Stomach (tissue), 9 donors: ENCODE results near the gene TRA2B. TPM values are rescaled to one million over a fixed set of nuclear protein-coding genes. Genes with fewer than 3 reads are reported as not detected.

Experiments used
- DNase-seq, 2 donors: peaks; one replicate each; pipeline versions ENCODE4 v3.0.0 to v3.0.0-alpha.2; 2013 to 2019
- H3K27ac ChIP-seq, 5 donors: fragments of 200-600 bp in 4 of 5; sonication (generic) in 4 of 5; one replicate each; pipeline ENCODE4 v1.5.1; 2013 to 2019; ENCODE audit warnings: mild to moderate bottlenecking in 1 of 5, moderate library complexity in 1 of 5
- H3K27me3 ChIP-seq, 3 donors: fragments of 200-600 bp; sonication (generic); one replicate each; pipeline ENCODE4 v1.5.1; 2017 to 2019; ENCODE audit warnings: mixed run types in 1 of 3
- H3K36me3 ChIP-seq, 4 donors: fragments of 200-600 bp; sonication (generic); 1 replicate in 3 of 4; 2 replicates in 1 of 4; pipeline ENCODE4 v1.5.1; 2016 to 2019
- H3K4me1 ChIP-seq, 4 donors: fragments of 200-600 bp; sonication (generic); one replicate each; pipeline ENCODE4 v1.5.1; 2016 to 2019
- H3K4me3 ChIP-seq, 4 donors: fragments of 200-600 bp; sonication (generic) in 3 of 4; one replicate each; pipeline ENCODE4 v1.5.1; 2016 to 2019; ENCODE audit warnings: mild to moderate bottlenecking in 1 of 4
- H3K9me3 ChIP-seq, 4 donors: fragments of 200-600 bp; sonication (generic); one replicate each; pipeline ENCODE4 v1.5.1; 2016 to 2019
- CTCF ChIP-seq, 7 experiments: fragments of 450-650 bp in 4 of 7; fragments of 200-600 bp in 3 of 7; sonication (generic) in 3 of 7; IDR thresholded peaks; one replicate each; pipeline ENCODE4 v1.5.1; 2016 to 2019; ENCODE audit warnings: antibody characterized with exemption in 7 of 7, control low read depth in 2 of 7, mild to moderate bottlenecking in 1 of 7
- EP300 ChIP-seq: sonication (generic); formaldehyde crosslinking; IDR thresholded peaks from one replicate; pipeline ENCODE4 v1.6.1; 2017; ENCODE audit warnings: antibody characterized with exemption
- POLR2A ChIP-seq, 4 donors: fragments of 450-650 bp; IDR thresholded peaks; one replicate each; pipeline ENCODE4 v1.6.1; 2016; ENCODE audit warnings: antibody characterized with exemption in 4 of 4, control low read depth in 2 of 4, mild to moderate bottlenecking in 1 of 4, moderate library complexity in 1 of 4
- POLR2AphosphoS5 ChIP-seq, 3 donors: sonication (generic); formaldehyde crosslinking; IDR thresholded peaks; one replicate each; pipeline ENCODE4 v1.6.1; 2016; ENCODE audit warnings: antibody characterized with exemption in 3 of 3
- WGBS, 5 donors: extraction: QIAGEN DNeasy Blood & Tissue Kit in 3 of 5; methylation state at CpG; one replicate each; pipeline versions ENCODE4 v1.1.5 to v1.1.7; 2013 to 2018; 5-methylcytosine and 5-hydroxymethylcytosine counted together
- intact Hi-C: fragments of 100-400 bp; cut with DNase I; formaldehyde crosslinking; loops from one replicate; pipeline ENCODE4 v1.15.1; 2023; ENCODE audit warnings: low total_unique reads
- polyA plus RNA-seq, 3 donors: library from polyadenylated mRNA; stranded (reverse); fragments of 200-250 nt; gene quantifications; one replicate each; pipeline ENCODE4 v1.2.3, GENCODE V29; 2013
- total RNA-seq, 5 donors: library from RNA; depleted of rRNA; stranded (reverse); fragments of >200 nt; gene quantifications; one replicate each; pipeline versions ENCODE4 v1.1.0 to v1.2.3, GENCODE V29; 2014 to 2016
- donor health status: healthy with polysubstance abuse.
- donor health status: Bipolar disorder and iron deficiency.
- donor health status: healthy.

The TRA2B gene
- total and polyA plus RNA-seq, 8 donors: 55.8 to 298 (median 103) TPM

GRCh38 chr3:185983495-185984141 lies 45.8 kb upstream of the TRA2B start:
- Histone ChIP-seq H3K27ac (no peak overlapping the region), H3K4me3 (no peak overlapping the region), H3K27me3 (peaks cover 0 to 11% (median 0%) of the 10 kb centered on the region in 3 donors), H3K36me3 (no peaks in the 10 kb centered on the region), H3K9me3 (no peaks in the 10 kb centered on the region), H3K4me1 (peaks cover 5 to 9% (median 7%) of the 10 kb centered on the region in 4 donors)
- 16 to 23% (median 17%) methylated on average over 16 to 23 of the region's 23 CpGs for WGBS, 5 donors
- peak; percentile 79 to 88 for DNase-seq
- TF ChIP-seq CTCF (IDR thresholded peaks at IDR 0.05) (peak in 5 of 7 experiments; percentile 81 to 95 (median 87)), POLR2A (IDR thresholded peaks at IDR 0.05) (no peak)
- intact Hi-C loops: loop anchor here (2.0 to 5.0 kb wide), 3 partner anchors 274 to 559 kb away; partner anchors contain the start of gene CRYGS

GRCh38 chr3:185982632-185983031 lies 44.8 kb upstream of the TRA2B start:
- intact Hi-C loops: loop anchor here (2.0 to 5.0 kb wide), 3 partner anchors 275 to 560 kb away; partner anchors contain the start of gene CRYGS
- no peak for DNase-seq
- Histone ChIP-seq H3K36me3 (no peaks in the 10 kb centered on the region), H3K4me3 (no peak overlapping the region), H3K4me1 (peaks cover 5 to 9% (median 7%) of the 10 kb centered on the region in 4 donors), H3K27me3 (peaks cover 0 to 11% (median 0%) of the 10 kb centered on the region in 3 donors), H3K9me3 (no peaks in the 10 kb centered on the region), H3K27ac (no peak overlapping the region)
- no peak for TF ChIP-seq CTCF (IDR thresholded peaks at IDR 0.05)
- TF ChIP-seq POLR2AphosphoS5 (IDR thresholded peaks at IDR 0.05): no peak
- no peak for TF ChIP-seq EP300
- TF ChIP-seq POLR2A (IDR thresholded peaks at IDR 0.05): no peak
- 65 to 73% (median 72%) methylated on average over 3 of the region's 3 CpGs for WGBS, 5 donors

- no peak for TF ChIP-seq POLR2AphosphoS5 (IDR thresholded peaks at IDR 0.05)
- no peak for TF ChIP-seq POLR2A (IDR thresholded peaks at IDR 0.05)
- no peak for TF ChIP-seq CTCF (IDR thresholded peaks at IDR 0.05)
- no peak for TF ChIP-seq EP300
- H3K27ac ChIP-seq: no peak overlapping the region
- H3K9me3 ChIP-seq: no peaks in the 10 kb centered on the region
- intact Hi-C loops: loop anchor here (2.0 to 5.0 kb wide), 3 partner anchors 276 to 561 kb away; partner anchors contain the start of gene CRYGS
- no peaks in the 10 kb centered on the region for H3K36me3 ChIP-seq
- peaks cover 5 to 9% (median 7%) of the 10 kb centered on the region in 4 donors for H3K4me1 ChIP-seq
- no peak for DNase-seq
- peaks cover 0 to 11% (median 0%) of the 10 kb centered on the region in 3 donors for H3K27me3 ChIP-seq
- 58 to 75% (median 70%) methylated on average over 3 of the region's 3 CpGs for WGBS, 5 donors
- no peak overlapping the region for H3K4me3 ChIP-seq
Measured at GRCh38 chr3:185981621-185982020, 43.8 kb upstream of the TRA2B start.

GRCh38 chr3:185979721-185980121 lies 41.9 kb upstream of the TRA2B start:
- 67 to 86% (median 76%) methylated on average over 8 of the region's 8 CpGs for WGBS, 5 donors

More at GRCh38 chr3:185979721-185980121, 41.9 kb upstream of the TRA2B start:
- H3K9me3 ChIP-seq: no peaks in the 10 kb centered on the region
- H3K36me3 ChIP-seq: peaks cover 0 to 8% (median 0%) of the 10 kb centered on the region in 4 donors
- H3K4me3 ChIP-seq: no peak overlapping the region
- DNase-seq: no peak
- intact Hi-C loops: loop anchor here (5.0 kb wide), 2 partner anchors 278 to 563 kb away; partner anchors contain the start of gene CRYGS
- no peak overlapping the region for H3K27ac ChIP-seq
- TF ChIP-seq POLR2A (IDR thresholded peaks at IDR 0.05) (no peak), EP300 (no peak), CTCF (IDR thresholded peaks at IDR 0.05) (no peak), POLR2AphosphoS5 (IDR thresholded peaks at IDR 0.05) (no peak)
- peaks cover 0 to 11% (median 0%) of the 10 kb centered on the region in 3 donors for H3K27me3 ChIP-seq
- H3K4me1 ChIP-seq: peaks cover 5 to 9% (median 7%) of the 10 kb centered on the region in 4 donors
